ENCODE measurements around the gene RNF130. TPM values are rescaled to one million over a fixed set of nuclear protein-coding genes. Genes with fewer than 3 reads are reported as not detected.
"Not testable (repeated sequence)": the region's sequence is repeated elsewhere in the genome, so short reads cannot be mapped to it uniquely, and the experiment has no call there.

The RNF130 gene
- total RNA-seq, 1 donor from 2014 or later, result 104 TPM

DNA sequence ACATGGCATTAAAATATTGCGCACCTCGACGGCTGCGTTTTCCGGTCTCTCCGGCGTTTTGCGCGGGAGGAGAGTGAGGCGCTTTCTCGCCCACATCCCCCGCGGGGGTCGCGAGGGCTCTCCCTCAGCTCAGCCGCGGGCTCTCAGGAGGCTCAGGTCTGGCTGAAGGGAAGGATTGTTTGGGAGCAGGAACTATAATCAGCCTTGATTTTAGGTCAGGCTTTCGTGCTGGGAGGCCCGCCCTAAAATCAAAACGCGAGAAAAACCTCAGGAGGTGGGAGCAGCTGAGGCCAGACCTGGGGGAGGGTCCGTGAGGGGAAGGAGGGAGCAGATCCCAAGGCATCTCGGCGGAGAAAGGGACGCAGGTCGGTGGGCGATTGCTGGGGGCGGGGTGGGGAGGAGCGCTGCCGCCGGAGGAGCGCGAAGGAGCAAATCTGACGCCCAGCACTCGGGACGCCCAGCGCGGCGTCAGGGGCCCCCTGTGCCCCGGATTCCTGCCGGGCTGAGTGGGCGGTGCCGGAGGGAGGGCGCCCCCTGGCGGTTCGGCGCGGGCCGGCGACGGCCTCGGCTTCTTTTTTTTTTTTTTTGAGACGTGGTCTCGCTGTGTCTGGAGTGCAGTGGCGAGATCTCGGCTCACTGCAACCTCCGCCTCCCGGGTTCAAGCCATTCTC is 18.7 kb upstream of the RNF130 start:
- peaks cover 15% of the 10 kb centered on the region for H3K4me1 Mint-ChIP-seq (ENCODE audit: low read depth, unreplicated experiment)
- peaks cover 6% of the 10 kb centered on the region for H3K9me3 Mint-ChIP-seq (ENCODE audit: unreplicated experiment)
- peak overlapping the region; percentile 90 for H3K4me3 Mint-ChIP-seq (ENCODE audit: unreplicated experiment)
- DNase-seq, result peak; percentile 87
- TF ChIP-seq, protein P1, sequence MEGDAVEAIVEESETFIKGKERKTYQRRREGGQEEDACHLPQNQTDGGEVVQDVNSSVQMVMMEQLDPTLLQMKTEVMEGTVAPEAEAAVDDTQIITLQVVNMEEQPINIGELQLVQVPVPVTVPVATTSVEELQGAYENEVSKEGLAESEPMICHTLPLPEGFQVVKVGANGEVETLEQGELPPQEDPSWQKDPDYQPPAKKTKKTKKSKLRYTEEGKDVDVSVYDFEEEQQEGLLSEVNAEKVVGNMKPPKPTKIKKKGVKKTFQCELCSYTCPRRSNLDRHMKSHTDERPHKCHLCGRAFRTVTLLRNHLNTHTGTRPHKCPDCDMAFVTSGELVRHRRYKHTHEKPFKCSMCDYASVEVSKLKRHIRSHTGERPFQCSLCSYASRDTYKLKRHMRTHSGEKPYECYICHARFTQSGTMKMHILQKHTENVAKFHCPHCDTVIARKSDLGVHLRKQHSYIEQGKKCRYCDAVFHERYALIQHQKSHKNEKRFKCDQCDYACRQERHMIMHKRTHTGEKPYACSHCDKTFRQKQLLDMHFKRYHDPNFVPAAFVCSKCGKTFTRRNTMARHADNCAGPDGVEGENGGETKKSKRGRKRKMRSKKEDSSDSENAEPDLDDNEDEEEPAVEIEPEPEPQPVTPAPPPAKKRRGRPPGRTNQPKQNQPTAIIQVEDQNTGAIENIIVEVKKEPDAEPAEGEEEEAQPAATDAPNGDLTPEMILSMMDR (IDR thresholded peaks at IDR 0.05; ENCODE audit: partially characterized antibody, unreplicated experiment), result peak; percentile 99
- H3K27ac Mint-ChIP-seq (ENCODE audit: unreplicated experiment), result peak overlapping the region; percentile 88
- H3K27me3 Mint-ChIP-seq (ENCODE audit: unreplicated experiment), result peaks cover 5% of the 10 kb centered on the region
- peaks cover 9% of the 10 kb centered on the region for H3K36me3 Mint-ChIP-seq (ENCODE audit: unreplicated experiment)

DNA sequence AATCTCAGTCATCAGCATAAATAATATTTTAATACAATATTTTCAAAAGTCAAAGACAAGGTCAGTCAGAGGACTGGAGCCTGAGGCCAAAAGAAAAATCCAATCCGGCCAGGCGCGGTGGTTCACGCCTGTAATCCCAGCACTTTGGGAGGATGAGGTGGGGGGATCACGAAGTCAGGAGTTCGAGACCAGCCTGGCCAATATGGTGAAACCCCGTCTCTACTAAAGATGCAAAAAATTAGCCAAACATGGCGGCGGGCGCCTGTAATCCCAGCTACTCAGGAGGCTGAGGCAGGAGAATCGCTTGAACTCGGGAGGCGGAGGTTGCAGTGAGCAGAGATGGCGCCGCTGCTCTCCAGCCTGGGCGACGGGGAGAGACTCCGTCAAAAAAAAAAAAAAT is 18.1 kb upstream of the RNF130 start:
- H3K27ac Mint-ChIP-seq (ENCODE audit: unreplicated experiment); H3K27me3 Mint-ChIP-seq (ENCODE audit: unreplicated experiment); H3K36me3 Mint-ChIP-seq (ENCODE audit: unreplicated experiment); H3K9me3 Mint-ChIP-seq (ENCODE audit: unreplicated experiment); DNase-seq: not testable (repeated sequence)
- peaks cover 15% of the 10 kb centered on the region for H3K4me1 Mint-ChIP-seq (ENCODE audit: low read depth, unreplicated experiment)
- H3K4me3 Mint-ChIP-seq (ENCODE audit: unreplicated experiment), result peak overlapping the region; percentile 46

DNA sequence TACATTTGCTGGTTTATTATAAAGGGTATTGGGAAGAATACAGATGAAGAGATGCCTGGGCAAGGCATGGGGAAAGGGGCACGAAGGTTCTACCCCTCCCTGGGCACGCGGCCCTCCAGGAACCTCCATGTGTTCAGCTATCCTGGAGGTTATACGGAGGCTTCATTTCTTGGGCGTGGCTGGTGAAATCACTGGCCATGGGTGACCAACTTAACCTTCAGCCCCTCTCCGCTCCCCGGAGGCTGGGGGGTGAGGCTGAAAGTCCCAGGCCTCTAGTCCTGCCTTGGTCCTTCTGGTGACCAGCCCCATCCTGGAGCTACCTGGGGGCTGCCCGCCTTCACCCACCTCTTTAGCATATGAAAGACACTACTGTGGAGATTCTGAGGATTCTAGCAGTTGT is 17.0 kb upstream of the RNF130 start:
- peaks cover 3% of the 10 kb centered on the region for H3K27me3 Mint-ChIP-seq (ENCODE audit: unreplicated experiment)
- H3K36me3 Mint-ChIP-seq (ENCODE audit: unreplicated experiment), result peaks cover under 1% of the 10 kb centered on the region
- H3K4me3 Mint-ChIP-seq (ENCODE audit: unreplicated experiment), result no peak overlapping the region
- peaks cover 10% of the 10 kb centered on the region for H3K4me1 Mint-ChIP-seq (ENCODE audit: low read depth, unreplicated experiment)
- no peak overlapping the region for H3K27ac Mint-ChIP-seq (ENCODE audit: unreplicated experiment)
- no peak for DNase-seq
- peaks cover 3% of the 10 kb centered on the region for H3K9me3 Mint-ChIP-seq (ENCODE audit: unreplicated experiment)
- TF ChIP-seq, protein P1 (IDR thresholded peaks at IDR 0.05; ENCODE audit: partially characterized antibody, unreplicated experiment), result no peak

DNA sequence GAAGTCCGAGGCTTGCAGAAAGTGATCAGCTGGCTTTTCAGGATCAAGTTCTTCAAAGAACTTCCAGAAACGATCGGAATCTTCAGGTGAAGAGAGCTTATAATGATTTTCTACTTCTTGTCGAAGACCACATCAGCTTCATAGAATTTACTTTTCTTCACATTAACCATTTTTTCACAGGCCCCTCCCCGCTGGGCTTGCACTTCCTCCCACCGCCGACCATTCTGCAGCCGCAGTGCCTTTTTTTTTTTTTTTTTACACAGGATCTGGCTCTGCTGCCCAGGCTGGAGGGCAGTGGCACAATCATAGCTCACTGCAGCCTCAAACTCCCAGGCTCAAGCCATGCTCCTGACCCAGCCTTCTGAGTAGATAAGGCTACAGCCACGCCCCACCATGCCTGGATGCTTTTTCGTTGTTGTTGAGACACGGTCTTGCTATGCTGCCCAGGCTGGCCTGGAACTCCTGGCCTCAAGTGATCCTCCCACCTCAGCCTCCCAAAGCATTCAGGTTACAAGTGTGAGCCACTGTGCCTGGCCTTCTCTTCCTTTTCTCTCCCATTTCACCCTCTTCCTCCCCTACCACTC is 15.3 kb upstream of the RNF130 start:
- Mint-ChIP-seq H3K4me3 (ENCODE audit: unreplicated experiment) (no peak overlapping the region), H3K27me3 (ENCODE audit: unreplicated experiment) (peaks cover 5% of the 10 kb centered on the region), H3K4me1 (ENCODE audit: low read depth, unreplicated experiment) (peaks cover 5% of the 10 kb centered on the region), H3K9me3 (ENCODE audit: unreplicated experiment) (peaks cover 6% of the 10 kb centered on the region), H3K27ac (ENCODE audit: unreplicated experiment) (no peak overlapping the region), H3K36me3 (ENCODE audit: unreplicated experiment) (no peaks in the 10 kb centered on the region)
- no peak for DNase-seq
- TF ChIP-seq, protein P1 (IDR thresholded peaks at IDR 0.05; ENCODE audit: partially characterized antibody, unreplicated experiment), result no peak

DNA sequence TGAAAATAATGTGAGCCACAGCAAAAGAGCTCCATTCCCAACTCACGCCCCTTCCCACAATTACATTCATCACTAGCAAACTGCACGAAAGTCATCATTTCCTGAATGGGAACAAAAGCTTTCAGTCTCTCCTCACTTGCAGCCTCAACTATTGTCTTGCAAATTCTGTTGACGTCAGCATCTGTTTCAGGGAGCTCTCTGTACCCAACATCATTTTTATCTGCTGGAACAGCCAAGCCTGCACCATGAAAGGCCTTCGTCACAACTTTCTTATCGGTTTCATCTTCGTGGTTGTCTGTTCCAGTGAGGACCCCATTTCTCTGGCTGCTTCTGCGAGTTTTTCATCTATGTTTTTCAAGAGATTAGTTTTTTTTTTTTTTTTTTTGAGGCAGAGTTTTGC is 14.3 kb upstream of the RNF130 start:
- H3K9me3 Mint-ChIP-seq (ENCODE audit: unreplicated experiment), result peaks cover 6% of the 10 kb centered on the region
- H3K27ac Mint-ChIP-seq (ENCODE audit: unreplicated experiment), result no peak overlapping the region
- H3K4me3 Mint-ChIP-seq (ENCODE audit: unreplicated experiment), result no peak overlapping the region
- H3K27me3 Mint-ChIP-seq (ENCODE audit: unreplicated experiment), result peaks cover 5% of the 10 kb centered on the region
- no peaks in the 10 kb centered on the region for H3K36me3 Mint-ChIP-seq (ENCODE audit: unreplicated experiment)
- TF ChIP-seq, protein P1 (IDR thresholded peaks at IDR 0.05; ENCODE audit: partially characterized antibody, unreplicated experiment), result no peak
- no peak for DNase-seq
- peaks cover 5% of the 10 kb centered on the region for H3K4me1 Mint-ChIP-seq (ENCODE audit: low read depth, unreplicated experiment)
